Hepatocyte (in vitro differentiated cells): ENCODE results near the gene CAT.

ENCODE experiments used
- EZH2 ChIP-seq: fragments of 200-600 bp; sonication (generic); IDR thresholded peaks from 2 replicates; pipeline ENCODE4 v1.6.1; 2016; ENCODE audit warnings: antibody characterized with exemption, mild to moderate bottlenecking, borderline replicate concordance
- EZH2phosphoT487 ChIP-seq: fragments of 200-600 bp; sonication (generic); IDR thresholded peaks from one replicate; pipeline ENCODE4 v1.6.1; 2018; ENCODE audit warnings: antibody characterized with exemption, mild to moderate bottlenecking, low read depth, moderate library complexity; ENCODE audit not compliant: unreplicated experiment, severe bottlenecking
- TF ChIP-seq, protein P1 (sequence below): fragments of 200-600 bp; sonication (generic); IDR thresholded peaks from 2 replicates; pipeline ENCODE4 v1.5.1; 2016; ENCODE audit warnings: antibody characterized with exemption, mild to moderate bottlenecking; ENCODE audit not compliant: poor library complexity

DNA sequence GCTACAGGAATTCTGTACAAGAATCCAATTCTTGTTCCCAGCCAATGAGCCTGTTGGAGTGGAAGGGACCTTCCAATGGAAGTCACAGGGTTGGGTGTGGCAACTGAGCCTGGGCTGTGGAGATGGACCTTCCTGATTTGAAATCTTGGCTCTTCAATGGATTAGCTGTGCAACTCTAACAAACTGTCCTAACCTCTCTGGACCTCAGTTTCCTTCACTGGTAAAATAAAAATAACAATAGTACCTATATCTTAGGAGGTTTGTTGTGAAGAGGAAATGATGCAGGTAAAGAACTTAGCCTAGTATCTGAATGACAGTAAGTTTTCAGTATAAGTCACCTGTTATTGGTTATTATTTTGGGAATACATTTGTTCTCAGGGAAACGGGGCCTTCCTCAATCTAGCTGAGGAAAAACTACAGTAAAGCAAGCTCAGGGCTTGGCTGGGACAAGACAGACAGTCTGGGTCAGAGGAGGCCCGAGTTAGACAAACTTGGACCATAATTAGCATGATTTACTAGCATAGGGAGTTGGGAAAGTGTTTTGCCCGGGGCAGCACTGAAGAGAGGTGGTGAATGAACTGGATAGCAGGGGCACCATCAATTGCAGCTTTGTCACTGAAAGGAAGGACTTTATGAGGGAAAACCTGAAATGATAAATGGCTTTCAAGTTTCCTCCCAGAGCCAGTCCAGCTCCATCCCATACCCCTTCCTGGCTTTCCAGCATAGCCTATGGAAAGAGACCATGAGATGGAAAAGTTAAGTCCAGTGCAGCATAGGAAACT is 61.2 kb downstream of the CAT start:
- TF ChIP-seq, protein P1, sequence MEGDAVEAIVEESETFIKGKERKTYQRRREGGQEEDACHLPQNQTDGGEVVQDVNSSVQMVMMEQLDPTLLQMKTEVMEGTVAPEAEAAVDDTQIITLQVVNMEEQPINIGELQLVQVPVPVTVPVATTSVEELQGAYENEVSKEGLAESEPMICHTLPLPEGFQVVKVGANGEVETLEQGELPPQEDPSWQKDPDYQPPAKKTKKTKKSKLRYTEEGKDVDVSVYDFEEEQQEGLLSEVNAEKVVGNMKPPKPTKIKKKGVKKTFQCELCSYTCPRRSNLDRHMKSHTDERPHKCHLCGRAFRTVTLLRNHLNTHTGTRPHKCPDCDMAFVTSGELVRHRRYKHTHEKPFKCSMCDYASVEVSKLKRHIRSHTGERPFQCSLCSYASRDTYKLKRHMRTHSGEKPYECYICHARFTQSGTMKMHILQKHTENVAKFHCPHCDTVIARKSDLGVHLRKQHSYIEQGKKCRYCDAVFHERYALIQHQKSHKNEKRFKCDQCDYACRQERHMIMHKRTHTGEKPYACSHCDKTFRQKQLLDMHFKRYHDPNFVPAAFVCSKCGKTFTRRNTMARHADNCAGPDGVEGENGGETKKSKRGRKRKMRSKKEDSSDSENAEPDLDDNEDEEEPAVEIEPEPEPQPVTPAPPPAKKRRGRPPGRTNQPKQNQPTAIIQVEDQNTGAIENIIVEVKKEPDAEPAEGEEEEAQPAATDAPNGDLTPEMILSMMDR = no peak
- no peak for TF ChIP-seq EZH2
- no peak for TF ChIP-seq EZH2phosphoT487
